Stimulated activated CD4-positive, alpha-beta T cell treated with anti-CD3 and anti-CD28 coated beads, Interleukin-1b, Interleukin-23, amount 100 ng/mL, for 4 hours (primary cell): Measurements from ENCODE around the gene ARIH2.

Source experiments
- DNase-seq, 2 donors: peaks; one replicate each; pipeline ENCODE4 v3.0.0-alpha.2; 2020; ENCODE audit warnings: low read depth in 2 of 2

ARIH2 gene

GRCh38 chr3:48974076-48974864 is 55.6 kb downstream of the ARIH2 start:
- no peak for DNase-seq

GRCh38 chr3:48979451-48979850 is 60.8 kb downstream of the ARIH2 start:
- DNase-seq = no peak

DNA sequence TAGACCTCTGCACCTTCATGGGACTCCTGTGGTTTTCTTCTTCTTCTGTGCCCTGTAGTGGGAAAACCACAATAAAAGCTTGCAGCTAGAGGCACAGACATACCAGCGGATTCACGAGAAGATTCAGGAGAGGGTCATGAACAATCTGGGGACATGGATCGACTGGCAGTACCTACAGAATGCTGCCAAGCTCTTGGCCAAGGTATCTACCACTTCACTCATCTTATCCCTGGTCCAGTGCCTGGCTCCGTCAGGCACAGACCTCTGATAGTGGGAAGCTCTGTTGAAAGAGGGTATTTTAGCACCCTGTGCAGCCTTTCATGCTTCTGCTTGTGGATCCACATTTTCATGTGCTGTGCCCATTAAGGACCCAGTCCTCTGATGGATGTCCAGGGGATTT is 61.7 kb downstream of the ARIH2 start:
- no peak for DNase-seq

GRCh38 chr3:48982016-48982415 is 63.4 kb downstream of the ARIH2 start:
- DNase-seq = no peak

DNA sequence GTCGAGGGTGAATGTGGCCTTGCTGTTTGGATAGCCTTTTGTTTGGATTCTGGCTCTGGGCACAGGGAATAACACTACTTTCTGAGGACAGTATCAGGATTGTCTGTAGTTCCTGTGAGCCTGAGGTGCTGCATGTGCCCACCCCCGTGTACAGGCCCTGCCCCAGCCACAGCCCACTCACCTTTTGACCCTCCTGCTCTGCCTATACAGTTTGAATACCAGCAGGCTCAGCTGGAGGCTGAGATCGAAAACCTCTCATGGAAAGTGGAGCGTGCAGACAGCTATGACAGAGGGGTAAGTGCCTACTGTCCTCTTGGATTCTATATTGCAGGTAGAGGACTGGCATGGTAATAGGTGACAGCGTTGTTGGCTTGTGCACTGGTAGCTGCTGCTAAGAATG is 64.0 kb downstream of the ARIH2 start:
- no peak for DNase-seq

DNA sequence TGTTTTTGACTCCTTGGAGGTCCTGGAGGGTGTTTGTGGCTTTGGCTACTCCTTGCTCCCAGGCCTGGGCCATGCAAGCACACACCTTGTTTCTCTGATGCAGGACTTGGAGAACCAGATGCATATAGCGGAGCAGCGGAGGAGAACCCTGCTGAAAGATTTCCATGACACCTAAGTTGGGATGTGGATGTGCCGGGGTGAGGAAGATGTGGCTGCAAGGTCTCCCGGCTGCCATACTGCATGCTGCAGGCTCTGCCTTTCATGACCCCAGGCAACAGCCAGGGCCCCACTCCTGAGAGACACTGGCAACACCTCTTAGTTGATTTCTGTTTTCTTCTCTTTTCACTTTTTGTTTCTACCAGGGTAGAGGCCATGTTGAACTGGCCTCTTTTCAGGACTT is 64.5 kb downstream of the ARIH2 start:
- no peak for DNase-seq

- no peak for DNase-seq
Observed at GRCh38 chr3:48984663-48985062, 66.0 kb downstream of the ARIH2 start.

DNA sequence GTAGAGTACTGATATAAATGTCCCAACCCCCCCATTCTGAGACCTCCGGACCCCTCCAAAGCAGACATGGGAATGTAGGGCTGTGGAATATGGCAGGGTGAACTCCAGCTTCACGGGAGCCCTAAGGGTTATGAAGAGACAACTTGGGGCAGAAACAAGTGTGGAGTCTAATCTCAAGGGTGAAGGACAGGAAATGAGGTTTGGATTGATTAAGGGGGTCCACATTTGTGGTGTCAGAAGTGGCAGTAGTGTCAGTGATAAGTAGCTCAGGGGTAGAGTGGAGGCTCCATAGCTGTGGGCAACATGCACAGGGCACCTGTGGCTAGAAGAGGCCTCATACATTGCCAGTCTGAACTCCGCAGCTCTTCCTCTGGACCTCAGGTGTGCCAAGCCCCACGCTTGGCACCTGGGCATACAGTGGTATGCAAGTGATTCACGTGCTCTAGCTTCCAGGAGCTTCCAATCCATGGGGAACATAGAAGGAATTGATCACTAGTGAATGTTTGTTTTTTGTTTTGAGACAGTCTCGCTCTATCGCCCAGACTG is 67.3 kb downstream of the ARIH2 start:
- no peak for DNase-seq

DNA sequence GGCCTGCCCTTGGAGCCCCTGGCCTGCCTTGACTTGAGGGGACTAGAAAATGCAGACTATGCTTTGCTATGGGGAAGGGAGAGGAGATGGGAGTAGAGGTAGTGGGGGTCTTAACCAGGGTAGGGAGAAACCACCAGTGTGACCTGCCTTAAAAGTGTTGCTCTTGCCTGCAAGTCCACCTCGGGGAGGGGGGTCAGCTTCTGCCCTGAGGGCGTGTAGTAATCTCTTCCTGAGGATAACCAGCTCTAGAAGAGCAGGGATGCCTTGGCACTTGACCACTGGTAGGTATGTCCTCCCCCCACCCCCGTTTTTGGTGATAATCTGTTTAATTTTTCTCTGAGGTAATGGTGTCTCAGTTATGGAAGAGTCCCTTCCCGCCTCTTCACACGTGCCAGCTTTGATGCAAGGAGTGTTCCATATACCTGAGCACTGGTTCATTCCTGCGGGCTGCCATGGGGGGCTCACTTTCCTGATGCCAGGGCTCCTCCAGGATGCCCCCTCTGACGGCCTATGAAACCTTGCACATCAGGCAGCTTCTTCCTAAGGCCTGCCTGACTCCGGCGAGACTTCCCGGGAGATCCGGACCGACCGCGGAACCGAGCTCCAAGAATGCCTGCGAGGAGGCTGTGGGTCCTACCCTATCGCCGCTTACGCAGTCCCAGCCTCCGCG is 70.6 kb downstream of the ARIH2 start:
- no peak for DNase-seq

- peak; percentile 77 to 80 for DNase-seq
Observed at GRCh38 chr3:48989796-48990635, 71.4 kb downstream of the ARIH2 start, which contains the start of gene P4HTM. Gene P4HTM (plus strand): TSS chr3:48990241. CDS start chr3:48990257, 16 bp downstream.

DNA sequence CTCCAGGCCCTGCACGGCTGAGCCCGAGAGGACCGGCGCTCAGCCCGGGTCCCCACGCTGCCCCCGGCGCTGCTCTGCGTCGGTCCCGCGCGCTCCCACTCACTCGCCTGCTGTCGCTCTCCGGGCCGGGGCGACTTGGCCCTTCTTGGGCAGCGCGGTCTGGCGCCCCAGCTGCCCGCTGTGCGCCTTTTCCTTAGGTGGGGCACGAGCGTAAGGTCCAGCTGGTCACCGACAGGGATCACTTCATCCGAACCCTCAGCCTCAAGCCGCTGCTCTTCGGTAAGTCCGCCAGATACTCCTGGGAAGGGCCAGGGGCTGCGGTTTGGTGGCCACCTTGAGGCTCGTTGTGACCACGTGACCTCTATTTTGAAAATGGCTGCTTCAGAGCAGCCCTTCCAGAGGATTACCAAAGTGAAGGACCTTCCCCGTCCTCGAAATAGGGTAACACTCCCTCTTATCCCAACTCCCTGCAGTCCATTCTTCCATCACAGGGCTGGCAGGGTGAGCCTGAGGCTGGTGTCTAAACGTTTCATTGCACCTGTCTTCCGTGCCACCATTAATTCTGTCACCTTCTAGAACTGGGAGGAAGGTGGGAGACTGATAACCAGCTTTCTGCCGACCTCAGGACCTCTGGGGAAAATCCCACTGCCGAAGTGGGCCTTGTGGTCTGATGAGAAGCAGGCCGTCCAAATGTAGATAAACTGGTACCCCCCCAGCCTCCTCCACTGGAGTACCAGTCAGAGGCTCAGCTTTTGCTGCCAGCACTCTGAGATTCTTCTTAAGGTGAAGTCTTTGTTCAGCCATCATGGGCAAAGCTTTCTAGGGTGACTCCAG is 72.2 kb downstream of the ARIH2 start:
- no peak for DNase-seq

- DNase-seq = no peak
Observed at GRCh38 chr3:48991851-48992545, 73.4 kb downstream of the ARIH2 start.

- DNase-seq = no peak
Observed at GRCh38 chr3:48993834-48994233, 75.2 kb downstream of the ARIH2 start.

DNA sequence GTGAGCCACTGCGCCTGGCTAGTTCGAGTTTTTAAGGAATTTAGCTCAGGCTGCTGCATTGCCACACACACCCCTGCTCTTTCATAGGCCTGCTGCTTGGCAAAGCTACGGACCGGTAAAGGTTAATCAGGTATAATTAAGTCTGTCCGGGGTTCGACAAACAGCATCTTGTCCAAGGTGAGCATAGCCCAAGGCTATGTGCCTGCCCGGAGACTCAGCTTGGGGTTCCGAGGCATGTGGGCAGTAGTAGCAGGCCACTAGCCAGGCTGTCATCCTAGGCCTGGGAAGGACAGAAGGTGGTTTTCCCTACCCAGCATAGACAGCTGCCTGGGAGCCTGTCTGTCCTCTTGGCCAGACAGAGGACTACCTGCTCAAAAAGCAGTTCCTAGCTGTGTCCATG is 78.0 kb downstream of the ARIH2 start:
- no peak for DNase-seq

DNA sequence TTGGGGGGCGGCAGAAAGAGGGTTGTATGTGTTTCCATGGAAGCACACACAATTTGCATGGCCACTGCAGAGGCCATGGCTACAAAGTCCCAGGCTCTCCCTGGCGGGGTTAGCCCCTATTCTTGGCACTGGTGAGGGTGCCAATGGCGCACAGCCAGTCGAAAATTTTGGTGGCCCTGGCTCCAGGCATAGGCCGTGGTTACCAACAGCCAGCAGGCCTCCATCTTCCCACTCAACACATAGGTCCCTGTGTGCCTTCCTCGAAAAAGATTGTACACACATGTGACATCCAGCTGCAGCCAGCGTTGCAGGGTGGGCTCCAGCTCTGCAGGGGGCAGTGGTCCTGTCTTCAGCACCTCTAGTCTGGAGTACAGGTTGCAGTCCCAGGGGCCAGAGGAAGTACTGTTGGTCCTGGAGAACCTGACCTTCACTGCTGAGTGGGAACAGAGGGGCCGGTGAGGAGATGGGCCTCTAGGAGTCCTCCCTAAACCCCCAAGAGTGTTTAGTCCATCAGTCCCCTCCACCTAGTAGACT is 78.5 kb downstream of the ARIH2 start:
- no peak for DNase-seq

DNA sequence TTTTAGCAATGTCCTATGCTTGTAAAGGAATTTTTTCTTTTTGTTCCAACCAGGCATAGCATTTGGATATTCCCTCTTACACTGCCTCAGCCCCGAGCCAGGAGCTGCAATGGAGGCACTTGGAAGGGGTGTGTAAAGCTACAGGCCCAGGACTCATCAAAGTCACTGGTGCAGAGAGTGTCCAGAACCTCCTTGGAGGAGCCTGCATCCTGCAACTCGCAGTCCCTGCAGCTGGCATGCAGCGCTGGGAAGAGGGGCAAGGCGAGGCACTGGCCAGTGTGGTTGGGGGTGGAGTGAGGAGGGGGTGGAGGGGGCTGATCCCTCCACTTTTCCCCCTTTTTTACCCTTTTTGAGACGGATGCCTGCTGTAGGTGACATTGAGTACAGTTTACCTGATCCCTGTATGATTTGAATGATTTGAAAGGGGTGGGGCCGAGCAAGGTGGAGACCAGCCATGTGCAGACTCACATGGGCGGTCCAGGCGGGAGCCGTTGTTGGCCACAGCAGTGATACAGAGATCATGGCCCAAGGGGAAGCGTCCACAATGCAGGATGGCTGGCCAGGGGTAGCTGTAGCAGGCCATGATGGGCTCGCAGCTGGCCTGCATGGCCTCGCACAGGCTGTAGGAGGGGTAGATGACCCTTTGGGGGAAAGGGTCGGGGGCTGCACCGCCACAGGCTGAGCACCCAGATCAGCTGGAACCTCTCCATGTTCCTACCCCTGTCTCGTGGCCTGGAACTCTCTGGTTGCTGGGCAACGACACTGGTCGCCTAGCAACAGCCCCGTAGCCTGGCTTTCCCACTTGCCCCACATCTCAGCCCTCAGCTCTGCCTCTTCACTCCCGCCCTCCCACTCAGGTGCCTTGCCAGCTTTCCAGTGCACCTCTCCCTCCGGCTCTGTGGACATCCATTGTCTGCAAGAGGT is 79.3 kb downstream of the ARIH2 start:
- DNase-seq = no peak

- no peak for DNase-seq
Observed at GRCh38 chr3:48999085-48999858, 80.6 kb downstream of the ARIH2 start.

GRCh38 chr3:49001155-49001554 is 82.5 kb downstream of the ARIH2 start:
- no peak for DNase-seq
